Urinary bladder (tissue), 4 donors: ENCODE data around the gene POLE. TPM values are rescaled to one million over a fixed set of nuclear protein-coding genes. Genes with fewer than 3 reads are reported as not detected.

Source experiments
- DNase-seq: peaks from one replicate; pipeline ENCODE4 v3.0.0-alpha.2; 2015; ENCODE audit errors: extremely low spot score
- H3K27ac ChIP-seq: one replicate; pipeline ENCODE4 v1.5.1; 2013; ENCODE audit warnings: low read depth, mild to moderate bottlenecking, moderate library complexity
- H3K36me3 ChIP-seq: one replicate; pipeline ENCODE4 v1.6.1; 2013; ENCODE audit warnings: mild to moderate bottlenecking, moderate library complexity; ENCODE audit not compliant: insufficient read depth
- H3K4me1 ChIP-seq: one replicate; pipeline ENCODE4 v1.6.1; 2013; ENCODE audit warnings: mild to moderate bottlenecking, moderate library complexity; ENCODE audit not compliant: insufficient read depth
- H3K4me3 ChIP-seq: one replicate; pipeline ENCODE4 v1.5.1; 2013; ENCODE audit warnings: low read depth, low read length
- WGBS: extraction: QIAGEN DNeasy Blood & Tissue Kit; methylation state at CpG from one replicate; pipeline ENCODE4 v1.1.7; 2013; 5-methylcytosine and 5-hydroxymethylcytosine counted together
- polyA plus RNA-seq: library from polyadenylated mRNA; stranded (reverse); fragments of 200-250 nt; gene quantifications from one replicate; pipeline ENCODE4 v1.2.3, GENCODE V29; 2013
- total RNA-seq: library from RNA; depleted of rRNA; stranded (reverse); fragments of >200 nt; gene quantifications from one replicate; pipeline ENCODE4 v1.2.3, GENCODE V29; 2014
- donor health status: healthy with polysubstance abuse.
- donor health status: healthy.

Gene POLE
- total and polyA plus RNA-seq, 2 donors: 17.9 to 49.7 TPM

DNA sequence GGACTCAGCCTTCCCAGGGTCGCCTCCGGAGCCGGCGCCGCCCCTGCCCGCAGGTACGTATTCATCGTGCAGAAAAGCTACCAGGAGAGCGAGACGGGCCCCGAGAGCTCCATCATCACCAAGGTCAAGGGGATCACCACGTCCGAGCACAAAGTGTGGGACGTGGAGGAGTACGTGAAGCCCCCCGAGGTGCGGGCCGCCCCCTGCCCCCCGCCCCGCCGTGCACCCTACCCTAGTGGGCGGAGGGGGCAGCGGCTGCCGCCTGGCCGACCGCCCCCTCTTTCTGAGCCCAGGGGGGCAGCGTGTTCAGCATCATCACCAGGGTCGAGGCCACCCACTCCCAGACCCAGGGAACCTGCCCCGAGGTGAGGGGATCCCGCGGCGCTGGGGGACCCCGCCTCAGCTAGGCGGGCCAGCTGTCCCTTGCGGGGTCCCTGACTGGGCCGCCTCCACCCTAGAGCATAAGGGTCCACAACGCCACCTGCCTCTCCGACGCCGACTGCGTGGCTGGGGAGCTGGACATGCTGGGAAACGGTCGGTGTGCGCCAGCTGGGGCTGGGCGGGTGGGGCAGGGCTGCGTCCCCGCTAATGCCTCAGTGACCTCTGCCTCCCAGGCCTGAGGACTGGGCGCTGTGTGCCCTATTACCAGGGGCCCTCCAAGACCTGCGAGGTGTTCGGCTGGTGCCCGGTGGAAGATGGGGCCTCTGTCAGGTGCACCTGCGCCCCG lies 67.6 kb downstream of the POLE start:
- no peak for DNase-seq
- H3K4me1 ChIP-seq: no peaks in the 10 kb centered on the region
- no peaks in the 10 kb centered on the region for H3K36me3 ChIP-seq
- H3K27ac ChIP-seq: no peak overlapping the region
- 15% methylated on average over 53 of the region's 53 CpGs for WGBS
- no peak overlapping the region for H3K4me3 ChIP-seq

DNA sequence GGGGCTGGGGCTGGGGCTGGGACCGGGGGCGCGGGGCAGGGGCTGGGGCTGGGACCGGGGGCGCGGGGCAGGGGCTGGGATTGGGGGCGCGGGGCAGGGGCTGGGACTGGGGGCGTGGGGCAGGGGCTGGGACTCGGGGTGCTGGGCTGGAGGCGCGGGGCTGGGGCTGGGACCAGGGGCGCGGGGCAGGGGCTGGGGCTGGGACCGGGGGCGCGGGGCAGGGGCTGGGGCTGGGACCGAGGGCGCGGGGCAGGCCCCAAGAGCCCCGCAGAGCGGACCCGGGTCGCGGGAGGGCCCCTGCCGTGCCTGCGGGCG lies 68.1 kb downstream of the POLE start:
- no peak overlapping the region for H3K27ac ChIP-seq
- no peak overlapping the region for H3K4me3 ChIP-seq
- no peaks in the 10 kb centered on the region for H3K4me1 ChIP-seq

DNA sequence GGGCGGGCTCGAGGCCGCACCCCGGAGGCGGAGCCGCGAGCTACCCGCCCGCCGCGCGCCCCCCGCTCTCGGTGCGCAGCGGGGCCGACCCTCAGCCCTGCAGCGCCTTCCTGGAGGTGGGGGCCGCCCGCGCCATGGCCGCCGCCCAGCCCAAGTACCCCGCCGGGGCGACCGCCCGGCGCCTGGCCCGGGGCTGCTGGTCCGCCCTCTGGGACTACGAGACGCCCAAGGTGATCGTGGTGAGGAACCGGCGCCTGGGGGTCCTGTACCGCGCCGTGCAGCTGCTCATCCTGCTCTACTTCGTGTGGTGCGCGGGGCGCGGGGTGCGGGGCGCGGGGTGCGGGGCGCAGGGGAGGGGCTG lies 68.5 kb downstream of the POLE start, which contains the start of gene P2RX2:
Gene P2RX2, plus strand, starts transcription at position 94 of the 361 bp plus-strand sequence. Its CDS starts 41 bp downstream, at position 135.
- H3K4me3 ChIP-seq: peak within 1 kb of the TSS; percentile 16
- WGBS: 4% methylated on average over 49 of the region's 49 CpGs
- no peaks in the 10 kb centered on the region for H3K36me3 ChIP-seq
- H3K27ac ChIP-seq: no peak within 1 kb of the TSS
- H3K4me1 ChIP-seq: no peaks in the 10 kb centered on the region
- DNase-seq: no peak

More for the DNA sequence above, 68.1 kb downstream of the POLE start:
- H3K36me3 ChIP-seq: no peaks in the 10 kb centered on the region
- WGBS: 14% methylated on average over 28 of the region's 28 CpGs
- no peak for DNase-seq

DNA sequence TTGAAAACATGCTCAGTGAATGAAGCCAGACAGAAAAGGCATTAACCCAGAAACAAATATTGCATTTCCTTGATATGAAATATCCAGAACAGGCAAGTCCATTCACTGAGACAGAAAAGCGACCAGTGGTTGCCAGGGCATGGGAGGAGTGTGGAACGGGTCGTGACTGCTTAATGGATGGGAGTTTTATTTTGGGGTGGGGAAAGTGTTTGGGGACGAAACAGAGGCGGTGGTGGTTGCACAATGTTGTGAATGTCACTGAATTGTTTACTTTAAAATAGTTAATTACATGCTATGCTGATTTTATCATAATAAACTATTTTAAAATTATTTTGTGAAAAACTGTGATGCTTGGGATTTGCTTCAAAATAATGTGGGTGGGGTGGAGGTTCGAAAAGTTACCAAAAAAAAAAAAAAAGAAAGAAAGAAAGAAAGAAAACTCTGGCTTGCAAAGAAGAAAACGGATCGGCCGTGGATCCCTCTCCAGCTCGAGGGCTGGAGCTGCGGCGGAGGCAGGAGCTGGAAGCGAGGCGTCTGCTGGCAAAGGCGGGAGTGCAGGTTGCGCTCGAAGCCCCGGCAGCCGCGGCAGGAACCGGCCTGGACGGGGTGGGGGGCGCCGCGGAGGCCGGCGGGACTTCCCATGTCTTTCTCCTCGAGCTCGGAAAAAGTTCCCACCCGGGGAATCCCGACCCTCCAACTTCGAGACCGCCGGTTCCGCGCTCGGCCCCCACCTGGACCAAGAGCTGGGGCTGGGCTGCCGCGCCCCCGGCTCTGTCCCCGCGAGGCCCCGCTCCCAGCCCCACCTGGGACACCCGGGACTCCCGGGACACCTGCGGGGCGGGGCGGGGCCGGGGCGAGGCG lies 69.1 kb downstream of the POLE start:
- no peak for DNase-seq
- Histone ChIP-seq H3K4me3 (peak overlapping the region; percentile 16), H3K36me3 (no peaks in the 10 kb centered on the region), H3K4me1 (no peaks in the 10 kb centered on the region), H3K27ac (no peak overlapping the region)
- 8% methylated on average over 51 of the region's 51 CpGs for WGBS

DNA sequence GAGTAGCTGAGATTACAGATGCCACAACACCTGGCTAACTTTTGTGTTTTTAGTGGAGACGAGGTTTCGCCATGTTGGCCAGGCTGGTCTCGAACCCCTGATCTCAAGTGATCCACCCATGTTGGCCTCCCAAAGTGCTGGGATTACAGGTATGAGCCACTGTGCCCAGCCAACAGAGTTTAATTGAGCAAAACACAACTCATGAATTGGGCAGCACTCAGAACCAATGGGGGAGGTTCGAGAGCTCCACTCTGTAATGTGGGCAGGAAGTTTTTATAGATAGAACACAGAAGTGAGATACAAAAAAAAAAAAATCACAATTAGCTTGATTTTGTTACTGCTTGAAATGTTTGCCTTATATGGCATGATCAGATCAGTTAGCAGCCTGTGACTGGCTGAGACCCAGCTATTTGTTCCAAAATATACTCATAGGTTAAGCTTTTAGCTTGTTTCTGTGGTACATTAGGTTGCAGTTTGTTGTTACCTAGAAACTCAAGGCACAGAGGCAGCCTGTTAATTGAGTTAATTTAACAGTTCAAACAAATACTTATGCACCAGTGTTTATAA lies 69.9 kb downstream of the POLE start:
- H3K27ac ChIP-seq: no peak overlapping the region
- 88% methylated on average over 4 of the region's 4 CpGs for WGBS

DNA sequence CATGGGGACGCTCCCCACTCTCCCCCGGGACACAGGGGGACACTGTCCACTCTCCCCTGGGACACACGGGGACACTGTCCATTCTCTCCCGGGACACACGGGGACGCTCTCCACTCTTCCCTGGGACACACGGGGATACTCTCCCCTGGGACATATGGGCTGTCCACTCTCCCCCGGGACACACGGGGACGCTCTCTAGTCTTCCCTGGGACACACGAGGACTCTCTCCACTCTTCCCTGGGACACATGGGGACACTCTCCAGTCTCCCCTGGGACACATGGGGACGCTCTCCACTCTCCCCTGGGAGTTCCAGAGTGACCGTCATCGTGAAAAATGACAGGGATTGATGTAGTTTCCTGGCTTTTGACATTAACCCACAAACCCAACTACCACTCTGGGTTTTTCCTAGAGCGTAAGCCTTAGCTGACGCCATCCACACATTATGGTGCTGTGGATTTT lies 71.5 kb downstream of the POLE start:
- 82% methylated on average over 16 of the region's 16 CpGs for WGBS
- DNase-seq: no peak
- no peaks in the 10 kb centered on the region for H3K4me1 ChIP-seq
- no peak overlapping the region for H3K4me3 ChIP-seq
- H3K27ac ChIP-seq: no peak overlapping the region
- no peaks in the 10 kb centered on the region for H3K36me3 ChIP-seq

More for the DNA sequence above, 69.9 kb downstream of the POLE start:
- no peaks in the 10 kb centered on the region for H3K36me3 ChIP-seq
- no peaks in the 10 kb centered on the region for H3K4me1 ChIP-seq
- no peak overlapping the region for H3K4me3 ChIP-seq
- no peak for DNase-seq

DNA sequence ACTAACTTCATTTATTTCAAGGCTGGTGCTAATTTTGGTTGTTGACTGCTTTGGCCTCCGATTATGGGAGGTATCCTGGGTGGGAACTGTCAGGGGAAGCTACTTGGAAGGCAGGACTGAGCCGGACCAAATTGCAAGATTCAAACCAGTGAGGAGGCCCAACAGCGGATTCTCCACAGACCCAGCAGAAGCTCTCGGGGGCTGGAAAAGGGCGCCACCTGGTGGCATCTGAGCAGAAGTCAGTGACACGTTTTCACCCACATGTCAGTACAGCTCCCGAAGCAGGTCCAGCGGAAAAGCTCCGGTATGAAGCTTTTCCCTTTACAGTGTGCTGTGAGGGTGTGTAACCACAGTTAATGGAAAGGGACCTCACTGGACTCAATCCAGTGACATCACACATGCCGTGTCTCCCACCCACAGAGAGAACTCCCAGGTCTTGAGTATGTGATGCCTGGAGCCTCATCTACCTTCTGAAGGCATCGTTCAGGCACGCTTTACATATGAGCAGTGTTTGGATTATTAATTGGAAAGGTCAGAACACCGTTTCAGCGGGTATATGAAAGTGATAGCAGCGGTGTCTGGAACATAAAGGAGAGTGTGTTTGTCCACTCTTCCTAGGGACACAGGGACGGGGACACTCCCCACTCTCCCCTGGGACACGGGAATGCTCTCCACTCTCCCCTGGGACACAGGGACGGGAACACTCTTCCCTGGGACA lies 72.1 kb downstream of the POLE start:
- Histone ChIP-seq H3K4me1 (no peaks in the 10 kb centered on the region), H3K36me3 (no peaks in the 10 kb centered on the region), H3K27ac (no peak overlapping the region), H3K4me3 (no peak overlapping the region)
- DNase-seq: no peak
- 26% methylated on average over 18 of the region's 18 CpGs for WGBS

DNA sequence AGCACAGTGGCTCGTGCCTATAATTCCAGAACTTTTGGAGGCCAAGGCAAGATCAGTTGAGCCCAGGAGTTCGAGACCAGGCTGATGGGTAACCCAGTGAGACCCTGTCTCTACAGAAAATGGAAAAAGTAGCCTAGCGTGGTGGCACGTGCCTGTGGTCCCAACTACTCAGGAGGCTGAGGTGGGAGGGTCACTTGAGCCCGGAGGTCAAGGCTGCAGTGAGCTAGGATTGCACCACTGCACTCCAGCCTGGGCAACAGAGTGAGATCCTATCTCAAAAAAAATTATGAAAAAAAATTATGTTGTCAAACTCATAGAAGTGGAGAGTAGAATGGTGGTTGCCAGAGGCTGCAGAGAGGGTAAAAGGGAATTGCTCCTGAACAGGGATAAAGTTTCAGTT lies 73.1 kb downstream of the POLE start:
- DNase-seq: no peak
- no peaks in the 10 kb centered on the region for H3K36me3 ChIP-seq
- no peak overlapping the region for H3K4me3 ChIP-seq
- H3K4me1 ChIP-seq: no peaks in the 10 kb centered on the region
- 87% methylated on average over 5 of the region's 5 CpGs for WGBS
- H3K27ac ChIP-seq: no peak overlapping the region

DNA sequence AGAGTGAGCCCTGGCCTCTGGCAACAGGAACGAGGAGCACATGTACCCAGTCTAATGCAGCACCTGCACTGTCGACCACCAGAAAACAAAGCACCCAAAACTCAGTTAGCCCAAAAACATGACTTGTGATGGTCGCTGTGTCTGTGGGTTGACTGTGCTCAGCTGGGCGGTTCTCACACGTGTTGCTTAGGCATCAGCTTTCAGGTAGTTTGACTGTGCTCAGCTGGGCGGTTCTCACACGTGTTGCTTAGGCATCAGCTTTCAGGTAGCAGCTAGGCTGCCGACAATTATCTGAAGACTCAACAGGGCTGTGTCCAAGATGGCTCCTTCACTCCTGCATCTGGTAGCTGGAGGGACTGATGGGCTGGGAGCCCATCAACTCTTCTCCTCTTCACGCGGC lies 75.5 kb downstream of the POLE start:
- DNase-seq: no peak
- Histone ChIP-seq H3K36me3 (no peaks in the 10 kb centered on the region), H3K4me3 (no peak overlapping the region), H3K27ac (no peak overlapping the region), H3K4me1 (no peaks in the 10 kb centered on the region)
- 93% methylated on average over 10 of the region's 10 CpGs for WGBS

DNA sequence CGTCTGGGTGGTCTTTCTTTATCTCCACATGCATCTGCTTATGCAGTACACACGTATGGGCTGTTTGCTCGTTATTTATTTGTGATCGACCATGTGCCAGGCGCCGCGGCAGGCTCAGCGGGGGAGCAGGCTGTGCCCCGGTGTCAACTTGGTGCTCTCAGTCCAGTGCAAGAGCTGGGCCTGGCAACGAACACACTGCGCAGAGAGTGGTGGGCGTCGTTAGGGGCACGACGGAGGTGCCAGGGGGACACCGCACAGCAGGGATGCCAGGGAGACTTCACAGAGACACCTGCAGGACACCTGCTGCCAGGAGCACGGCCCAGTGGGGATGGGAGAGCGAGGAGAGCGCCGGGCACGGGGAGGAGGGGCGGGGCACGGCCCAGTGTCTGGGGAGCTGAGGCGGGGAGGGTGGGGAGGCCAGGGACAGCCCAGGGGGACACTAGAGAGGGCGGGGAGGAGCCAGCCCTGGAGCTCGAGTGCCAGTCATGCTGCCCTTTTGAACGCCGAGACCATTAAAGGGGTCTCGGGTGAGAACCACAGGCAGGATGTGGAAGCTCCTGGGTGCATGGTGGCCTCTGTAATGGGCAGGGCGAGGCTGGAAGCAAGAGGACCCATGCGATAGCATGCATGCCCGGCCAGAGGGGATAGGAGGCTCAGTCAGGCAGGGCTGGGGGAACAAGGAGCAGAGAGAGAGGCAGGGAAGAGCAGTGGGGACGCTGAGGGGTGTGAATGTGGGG lies 76.1 kb downstream of the POLE start:
- Histone ChIP-seq H3K4me1 (no peaks in the 10 kb centered on the region), H3K27ac (no peak overlapping the region), H3K36me3 (no peaks in the 10 kb centered on the region), H3K4me3 (no peak overlapping the region)
- DNase-seq: no peak
- WGBS: 75% methylated on average over 33 of the region's 33 CpGs

DNA sequence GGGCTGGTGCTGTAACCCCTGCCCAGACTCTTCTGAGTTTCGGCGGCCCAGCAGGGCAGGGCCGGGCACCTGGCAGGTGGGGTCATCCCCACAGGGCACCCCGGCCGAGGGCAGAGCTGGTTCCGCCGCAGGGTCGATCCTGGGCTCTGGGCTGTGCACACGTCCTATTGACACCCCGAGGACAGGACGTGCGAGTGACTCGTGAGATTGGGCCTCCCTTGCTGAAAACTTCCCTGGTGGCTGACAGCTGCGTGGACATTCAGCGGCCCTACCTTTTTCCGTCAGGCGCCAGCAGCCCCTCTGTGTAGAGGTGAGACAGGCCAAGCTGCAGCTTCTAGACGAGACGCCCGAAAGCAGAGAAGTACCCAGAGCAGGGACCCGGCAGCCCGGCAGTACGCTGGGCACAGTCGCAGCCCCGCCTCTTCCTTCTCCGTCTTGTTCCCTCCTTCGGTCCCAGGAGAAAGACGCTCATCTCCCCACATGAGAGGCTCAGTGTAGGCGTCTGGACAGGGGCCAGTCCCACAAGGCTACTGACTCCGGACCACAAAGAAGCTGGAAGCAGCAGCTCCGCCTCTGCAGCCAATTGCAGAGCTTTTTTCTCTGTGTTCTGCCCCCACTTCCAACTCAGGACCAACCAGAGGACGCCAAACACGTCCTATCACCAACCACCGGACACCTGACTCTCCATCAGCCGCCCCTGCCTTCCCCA lies 76.9 kb downstream of the POLE start, which contains the start of gene LRCOL1:
Gene LRCOL1, minus strand, starts transcription at position 532 of the 709 bp plus-strand sequence. CDS start 4,331 bp downstream, outside the sequence.
- H3K4me1 ChIP-seq: no peaks in the 10 kb centered on the region
- H3K27ac ChIP-seq: no peak within 1 kb of the TSS
- WGBS: 31% methylated on average over 35 of the region's 35 CpGs
- H3K36me3 ChIP-seq: no peaks in the 10 kb centered on the region
- no peak for DNase-seq
- H3K4me3 ChIP-seq: no peak within 1 kb of the TSS
